Heart left ventricle (tissue), 16 donors: Measurements from ENCODE around the gene TMEM232. TPM values are rescaled to one million over a fixed set of nuclear protein-coding genes. Genes with fewer than 3 reads are reported as not detected.

Source experiments
- ATAC-seq, 4 donors: fragments of 200-7000 bp; cut with Tn5 transposase; one replicate each; pipeline ENCODE4 v1.9.1; 2020 to 2022; ENCODE audit warnings: moderate library complexity in 4 of 4, mild to moderate bottlenecking in 3 of 4, moderate number of reproducible peaks in 1 of 4
- DNase-seq, 5 donors: peaks; one replicate each; pipeline ENCODE4 v3.0.0-alpha.2; 2020
- H3K27ac ChIP-seq, 12 donors: fragments of 200-600 bp; sonication (generic) in 4 of 12; one replicate each; pipeline versions ENCODE4 v1.5.0 to v1.8.0; 2016 to 2022; ENCODE audit warnings: mild to moderate bottlenecking in 2 of 12
- H3K27me3 ChIP-seq, 9 donors: fragments of 200-600 bp; sonication (generic) in 2 of 9; one replicate each; pipeline versions ENCODE4 v1.5.1 to v1.8.0; 2016 to 2022; ENCODE audit warnings: mild to moderate bottlenecking in 3 of 9
- H3K36me3 ChIP-seq, 9 donors: fragments of 200-600 bp; sonication (generic) in 2 of 9; one replicate each; pipeline versions ENCODE4 v1.5.0 to v1.8.0; 2018 to 2022; ENCODE audit warnings: mild to moderate bottlenecking in 2 of 9
- H3K4me1 ChIP-seq, 12 donors: fragments of 200-600 bp; sonication (generic) in 4 of 12; one replicate each; pipeline versions ENCODE4 v1.5.0 to v1.8.0; 2016 to 2022; ENCODE audit warnings: mild to moderate bottlenecking in 3 of 12
- H3K4me3 ChIP-seq, 12 donors: fragments of 200-600 bp; sonication (generic) in 4 of 12; one replicate each; pipeline versions ENCODE4 v1.5.0 to v1.8.0; 2017 to 2022; ENCODE audit warnings: mild to moderate bottlenecking in 9 of 12, moderate library complexity in 4 of 12
- H3K9me3 ChIP-seq, 12 donors: fragments of 200-600 bp; sonication (generic) in 4 of 12; one replicate each; pipeline versions ENCODE4 v1.5.0 to v1.8.0; 2016 to 2022; ENCODE audit warnings: mild to moderate bottlenecking in 1 of 12
- CTCF ChIP-seq, 12 donors: fragments of 200-600 bp; sonication (generic) in 4 of 12; IDR thresholded peaks; one replicate each; pipeline versions ENCODE4 v1.5.0 to v1.8.0; 2018 to 2022; ENCODE audit warnings: antibody characterized with exemption in 12 of 12, mild to moderate bottlenecking in 5 of 12
- POLR2A ChIP-seq, 2 donors: fragments of 450-650 bp; IDR thresholded peaks; one replicate each; pipeline ENCODE4 v1.6.1; 2017; ENCODE audit warnings: antibody characterized with exemption in 2 of 2, mild to moderate bottlenecking in 2 of 2, moderate library complexity in 2 of 2
- WGBS, 4 donors: extraction: QIAGEN DNeasy Blood & Tissue Kit in 2 of 4; methylation state at CpG; one replicate each; pipeline versions ENCODE4 v1.1.5 to v1.1.7; 2013 to 2018; 5-methylcytosine and 5-hydroxymethylcytosine counted together
- intact Hi-C, 10 donors: fragments of 100-400 bp; cut with DNase I; formaldehyde crosslinking; loops; one replicate each; pipeline versions ENCODE4 v1.11.1 to v1.14.2; 2022
- polyA plus RNA-seq, 2 donors: library from polyadenylated mRNA; stranded (reverse); fragments of 200-250 nt; gene quantifications; one replicate each; pipeline ENCODE4 v1.2.3, GENCODE V29; 2013
- total RNA-seq, 9 donors: library from RNA; depleted of rRNA in 2 of 9; stranded (reverse); fragments of >200 nt in 2 of 9; fragmentation: NEBNext Ultra II Directional in 3 of 9; extraction: Animal tissue kit (Norgen Biotek cat#: 25700) in 3 of 9; gene quantifications; one replicate each; pipeline versions ENCODE4 v1.1.0 to v1.2.4, GENCODE V29; 2016 to 2023
- donor health status: ischemic (EF 13 %, LVEDD 7.1; RV severe dilation, severe dysfunction).
- donor health status: healthy with polysubstance abuse.
- donor health status: DM: no; HTN: yes; CAD: no.
- donor health status: DM: no; HTN: no; CAD: no.
- donor health status: ischemic (EF 25% LVEDD 6.9; RV normal size, moderate dysfunction).
- donor health status: ischemic (EF 25% LVEDD 5.7; RV mildly dilated, moderate dysfunction).
- donor health status: healthy.
- donor health status: DM: yes; HTN: yes; CAD: no.
- donor health status: ischemic (EF 35%, LVEDD 5.7; RV mildly dilated, moderate dysfunction).
- donor health status: nonischemic (EF 11% LVEDD 7.7; RV severe dilation, severe dysfunction).
- donor health status: DM: yes; HTN: yes; CAD: no.
- donor health status: PGD.
- donor health status: ischemic (EF 29% LVEDD 5.4; RV normal size, mild dysfunction).
- donor health status: nonischemic (EF 23%, LVEDD 6.1; RV moderate dilation, normal function).

The TMEM232 gene
- total and polyA plus RNA-seq, 11 donors: 0.30 to 5.6 (median 2.5) TPM; not detected in 1

DNA sequence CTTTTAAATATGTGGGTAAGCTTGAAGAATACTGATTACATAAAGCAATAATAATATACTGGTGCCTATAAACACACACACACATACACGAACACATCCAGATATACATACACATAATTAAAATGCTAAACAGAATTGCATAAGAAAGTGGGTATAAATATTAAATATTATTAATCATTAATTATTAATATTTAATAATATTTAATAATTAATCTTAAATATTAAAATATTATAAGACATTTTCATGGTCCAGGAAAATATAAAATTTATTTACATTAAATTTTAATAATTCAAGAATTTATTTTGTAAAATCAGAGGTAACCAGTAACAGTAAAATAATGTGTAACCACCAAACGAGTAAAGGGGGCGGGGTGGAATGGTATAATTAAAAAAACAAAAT is 178.3 kb downstream of the TMEM232 start:
- no peak for TF ChIP-seq CTCF (IDR thresholded peaks at IDR 0.05)
- DNase-seq (no peak), ATAC-seq (no peak)
- H3K4me3 ChIP-seq: no peak overlapping the region
- H3K27me3 ChIP-seq: no peaks in the 10 kb centered on the region
- H3K36me3 ChIP-seq: no peaks in the 10 kb centered on the region
- H3K9me3 ChIP-seq: peaks cover 0 to 20% (median 5%) of the 10 kb centered on the region in 12 donors
- 84 to 88% (median 86%) methylated on average over 3 of the region's 3 CpGs for WGBS, 4 donors
- no peaks in the 10 kb centered on the region for H3K4me1 ChIP-seq
- intact Hi-C loops: no loop called here
- no peak overlapping the region for H3K27ac ChIP-seq

GRCh38 chr5:110547495-110547894 is 179.0 kb downstream of the TMEM232 start:
- ATAC-seq: no peak
- WGBS, 4 donors: 86 to 90% (median 90%) methylated on average over 4 of the region's 4 CpGs

DNA sequence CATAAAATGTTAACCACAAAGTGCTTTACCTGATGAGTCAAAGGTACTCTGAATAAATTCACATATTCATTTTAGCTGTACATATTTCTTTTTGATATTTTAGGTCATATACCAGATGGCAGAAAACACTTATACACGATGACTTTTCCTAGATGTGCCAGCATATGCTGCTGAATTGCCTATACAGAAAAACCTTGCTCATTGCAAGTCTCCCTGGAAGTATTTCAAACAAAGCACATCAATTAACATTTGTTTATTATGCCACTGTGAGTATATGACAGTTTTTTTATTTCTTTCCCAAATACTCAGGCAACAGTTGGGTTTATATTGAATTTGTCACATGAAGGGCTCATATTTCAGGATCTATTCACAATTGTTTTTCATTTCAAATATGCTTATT is 180.8 kb downstream of the TMEM232 start:
- ATAC-seq (no peak), DNase-seq (no peak)
- no peak overlapping the region for H3K27ac ChIP-seq
- no peaks in the 10 kb centered on the region for H3K9me3 ChIP-seq
- no peaks in the 10 kb centered on the region for H3K36me3 ChIP-seq
- H3K4me3 ChIP-seq: no peak overlapping the region
- intact Hi-C loops: no loop called here
- H3K4me1 ChIP-seq: no peaks in the 10 kb centered on the region
- H3K27me3 ChIP-seq: no peaks in the 10 kb centered on the region
- 84 to 93% (median 88%) methylated on average over 1 of the region's 1 CpG for WGBS, 4 donors
- TF ChIP-seq CTCF (IDR thresholded peaks at IDR 0.05): no peak
- TF ChIP-seq POLR2A (IDR thresholded peaks at IDR 0.05): no peak

More at GRCh38 chr5:110547495-110547894, 179.0 kb downstream of the TMEM232 start:
- Histone ChIP-seq H3K36me3 (no peaks in the 10 kb centered on the region), H3K27me3 (no peaks in the 10 kb centered on the region), H3K27ac (no peak overlapping the region), H3K4me1 (no peaks in the 10 kb centered on the region), H3K9me3 (peaks cover 0 to 13% (median under 1%) of the 10 kb centered on the region in 12 donors), H3K4me3 (no peak overlapping the region)
- intact Hi-C loops: no loop called here
- DNase-seq: no peak
- no peak for TF ChIP-seq CTCF (IDR thresholded peaks at IDR 0.05)

DNA sequence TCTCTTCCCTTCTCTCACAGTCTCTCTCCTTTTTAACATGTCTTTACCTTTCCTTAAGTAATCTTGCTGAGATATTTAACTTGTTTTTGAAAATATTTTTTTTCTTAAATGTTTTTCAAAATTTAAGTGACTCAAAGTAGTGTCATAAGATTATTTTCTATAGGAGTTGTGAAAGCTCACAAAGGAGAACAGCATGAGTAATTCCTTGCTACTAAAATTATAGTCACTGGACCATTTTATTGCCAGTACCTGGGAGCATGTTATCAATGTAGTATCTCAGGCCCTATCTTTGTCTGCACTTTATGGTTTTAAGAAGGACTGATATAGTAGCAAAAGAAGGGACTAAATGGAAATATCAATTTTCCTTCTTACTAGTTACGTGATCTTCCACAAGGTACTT is 181.9 kb downstream of the TMEM232 start:
- intact Hi-C loops: no loop called here
- Histone ChIP-seq H3K9me3 (no peaks in the 10 kb centered on the region), H3K27ac (no peak overlapping the region), H3K4me3 (no peak overlapping the region), H3K36me3 (no peaks in the 10 kb centered on the region), H3K27me3 (no peaks in the 10 kb centered on the region), H3K4me1 (no peaks in the 10 kb centered on the region)
- WGBS, 4 donors: 87 to 96% (median 92%) methylated on average over 1 of the region's 1 CpG
- ATAC-seq (no peak), DNase-seq (no peak)
- TF ChIP-seq CTCF (IDR thresholded peaks at IDR 0.05): no peak
- TF ChIP-seq POLR2A (IDR thresholded peaks at IDR 0.05): no peak
